NCI-H1436 (cell line): ENCODE data around the gene ZNF200.
A peak's percentile ranks its signal among the peaks of the same experiment; 100 is the strongest.
"Not testable (repeated sequence)": the region's sequence is repeated elsewhere in the genome, so short reads cannot be mapped to it uniquely, and the experiment has no call there.

Source experiments
- DNase-seq: peaks from one replicate; lab custom pipeline; 2025; lab: John Stamatoyannopoulos, UW

Gene ZNF200

GRCh38 chr16:3198334-3199072, 36.5 kb downstream of the ZNF200 start:
- no peak for DNase-seq

GRCh38 chr16:3197694-3198333, 37.1 kb downstream of the ZNF200 start:
- not testable (repeated sequence) for DNase-seq

GRCh38 chr16:3195975-3196374, 39.0 kb downstream of the ZNF200 start:
- DNase-seq = no peak

GRCh38 chr16:3194792-3195191, 40.2 kb downstream of the ZNF200 start:
- no peak for DNase-seq

GRCh38 chr16:3193221-3194212, 41.4 kb downstream of the ZNF200 start:
- no peak for DNase-seq

GRCh38 chr16:3192476-3193019, 42.4 kb downstream of the ZNF200 start:
- no peak for DNase-seq

- DNase-seq = no peak
These were observed 44.0 kb downstream of the ZNF200 start for GRCh38 chr16:3190949-3191353.

- no peak for DNase-seq
These were observed 45.1 kb downstream of the ZNF200 start for GRCh38 chr16:3189869-3190268.

- DNase-seq = peak; percentile 62
These were observed 45.8 kb downstream of the ZNF200 start for GRCh38 chr16:3188925-3189825.

GRCh38 chr16:3188675-3188924, 46.4 kb downstream of the ZNF200 start:
- DNase-seq = no peak

GRCh38 chr16:3187798-3188674, 46.9 kb downstream of the ZNF200 start, which contains the start of gene OR1F1:
TSS of gene OR1F1 (plus strand) at chr16:3188204.
- peak; percentile 39 for DNase-seq

GRCh38 chr16:3186946-3187690, 47.8 kb downstream of the ZNF200 start:
- no peak for DNase-seq

GRCh38 chr16:3183445-3184139, 51.4 kb downstream of the ZNF200 start:
- DNase-seq = no peak

GRCh38 chr16:3182608-3183444, 52.1 kb downstream of the ZNF200 start:
- no peak for DNase-seq

- not testable (repeated sequence) for DNase-seq
These were observed 52.7 kb downstream of the ZNF200 start for GRCh38 chr16:3182293-3182607.

- DNase-seq = no peak
These were observed 54.5 kb downstream of the ZNF200 start for GRCh38 chr16:3180445-3180878.

- DNase-seq = no peak
These were observed 55.3 kb downstream of the ZNF200 start for GRCh38 chr16:3179651-3180050.
